ENCODE measurements around the gene PRPF38B. TPM values are rescaled to one million over a fixed set of nuclear protein-coding genes. Genes with fewer than 3 reads are reported as not detected.
A peak's percentile ranks its signal among the peaks of the same experiment; 100 is the strongest.

The PRPF38B gene
- total and polyA plus RNA-seq, 2 experiments from 2014 or later, result 40.5 to 86.4 TPM

DNA sequence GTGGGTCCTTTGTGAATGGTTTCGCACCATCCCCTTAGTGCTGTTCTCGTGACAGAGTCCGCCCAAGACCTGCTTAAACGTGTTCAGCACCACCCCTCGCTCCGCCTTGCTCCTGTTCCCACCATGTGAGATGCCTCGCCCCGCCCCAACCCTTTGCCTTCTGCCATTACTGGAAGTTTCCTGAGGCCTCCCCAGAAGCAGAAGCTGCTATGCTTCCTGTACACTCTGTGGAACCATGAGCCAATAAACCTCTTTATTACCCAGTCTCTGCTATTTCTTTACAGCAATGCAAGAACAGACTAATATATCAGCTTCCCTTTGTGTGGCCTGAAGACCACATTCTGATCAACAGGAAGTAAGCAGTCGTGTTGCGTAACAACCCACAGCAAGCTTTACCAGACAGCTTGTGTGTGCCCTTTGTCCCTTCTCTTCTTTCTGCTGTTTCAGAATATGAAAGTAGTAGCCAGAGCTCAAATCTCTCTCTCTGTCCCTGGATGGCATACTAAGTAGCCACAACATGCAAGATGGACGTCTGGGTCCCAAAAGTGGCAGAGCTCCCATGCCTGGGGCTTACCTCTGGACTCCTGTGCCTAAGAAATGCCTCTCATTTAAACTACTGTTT lies 45.4 kb upstream of the PRPF38B start:
- H4K20me1 ChIP-seq (replicated peaks; ENCODE audit: insufficient read depth), result no peaks in the 10 kb centered on the region
- no peak overlapping the region for H3K4me2 ChIP-seq
- H3K36me3 ChIP-seq (ENCODE audit: insufficient read depth), result no peaks in the 10 kb centered on the region
- peak overlapping the region; percentile 35; the same call in 1 of the 2 replicates for H3K27ac Mint-ChIP-seq
- H3K79me2 ChIP-seq (replicated peaks; ENCODE audit: insufficient read depth), result no peaks in the 10 kb centered on the region
- 0 out of 3 replicates have a peak, but pooled peaks cover under 1% of the 10 kb centered on the region for H3K36me3 Mint-ChIP-seq (ENCODE audit: low read depth)
- H3K27me3 Mint-ChIP-seq (ENCODE audit: insufficient read depth, low read depth, poor library complexity), result peaks cover 2% of the 10 kb centered on the region
- DNase-seq (ENCODE audit: low spot score) (no peak), ATAC-seq (no peak)
- TF ChIP-seq, protein P1, sequence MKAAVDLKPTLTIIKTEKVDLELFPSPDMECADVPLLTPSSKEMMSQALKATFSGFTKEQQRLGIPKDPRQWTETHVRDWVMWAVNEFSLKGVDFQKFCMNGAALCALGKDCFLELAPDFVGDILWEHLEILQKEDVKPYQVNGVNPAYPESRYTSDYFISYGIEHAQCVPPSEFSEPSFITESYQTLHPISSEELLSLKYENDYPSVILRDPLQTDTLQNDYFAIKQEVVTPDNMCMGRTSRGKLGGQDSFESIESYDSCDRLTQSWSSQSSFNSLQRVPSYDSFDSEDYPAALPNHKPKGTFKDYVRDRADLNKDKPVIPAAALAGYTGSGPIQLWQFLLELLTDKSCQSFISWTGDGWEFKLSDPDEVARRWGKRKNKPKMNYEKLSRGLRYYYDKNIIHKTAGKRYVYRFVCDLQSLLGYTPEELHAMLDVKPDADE (IDR thresholded peaks at IDR 0.05), result no peak
- TF ChIP-seq ZNF114 (CRISPR knock-in tag; IDR thresholded peaks at IDR 0.05) (no peak), NANOG (IDR thresholded peaks at IDR 0.05; ENCODE audit: borderline replicate concordance) (no peak), CREB1 (CRISPR knock-in tag; IDR thresholded peaks at IDR 0.05; ENCODE audit: low read depth) (no peak), EZH2 (IDR thresholded peaks at IDR 0.05; ENCODE audit: low read depth, unreplicated experiment) (no peak), STAT1 (IDR thresholded peaks at IDR 0.05; ENCODE audit: unreplicated experiment) (no peak), POLR2AphosphoS5 (IDR thresholded peaks at IDR 0.05; ENCODE audit: low read depth) (no peak)
- TF ChIP-seq, protein P2, sequence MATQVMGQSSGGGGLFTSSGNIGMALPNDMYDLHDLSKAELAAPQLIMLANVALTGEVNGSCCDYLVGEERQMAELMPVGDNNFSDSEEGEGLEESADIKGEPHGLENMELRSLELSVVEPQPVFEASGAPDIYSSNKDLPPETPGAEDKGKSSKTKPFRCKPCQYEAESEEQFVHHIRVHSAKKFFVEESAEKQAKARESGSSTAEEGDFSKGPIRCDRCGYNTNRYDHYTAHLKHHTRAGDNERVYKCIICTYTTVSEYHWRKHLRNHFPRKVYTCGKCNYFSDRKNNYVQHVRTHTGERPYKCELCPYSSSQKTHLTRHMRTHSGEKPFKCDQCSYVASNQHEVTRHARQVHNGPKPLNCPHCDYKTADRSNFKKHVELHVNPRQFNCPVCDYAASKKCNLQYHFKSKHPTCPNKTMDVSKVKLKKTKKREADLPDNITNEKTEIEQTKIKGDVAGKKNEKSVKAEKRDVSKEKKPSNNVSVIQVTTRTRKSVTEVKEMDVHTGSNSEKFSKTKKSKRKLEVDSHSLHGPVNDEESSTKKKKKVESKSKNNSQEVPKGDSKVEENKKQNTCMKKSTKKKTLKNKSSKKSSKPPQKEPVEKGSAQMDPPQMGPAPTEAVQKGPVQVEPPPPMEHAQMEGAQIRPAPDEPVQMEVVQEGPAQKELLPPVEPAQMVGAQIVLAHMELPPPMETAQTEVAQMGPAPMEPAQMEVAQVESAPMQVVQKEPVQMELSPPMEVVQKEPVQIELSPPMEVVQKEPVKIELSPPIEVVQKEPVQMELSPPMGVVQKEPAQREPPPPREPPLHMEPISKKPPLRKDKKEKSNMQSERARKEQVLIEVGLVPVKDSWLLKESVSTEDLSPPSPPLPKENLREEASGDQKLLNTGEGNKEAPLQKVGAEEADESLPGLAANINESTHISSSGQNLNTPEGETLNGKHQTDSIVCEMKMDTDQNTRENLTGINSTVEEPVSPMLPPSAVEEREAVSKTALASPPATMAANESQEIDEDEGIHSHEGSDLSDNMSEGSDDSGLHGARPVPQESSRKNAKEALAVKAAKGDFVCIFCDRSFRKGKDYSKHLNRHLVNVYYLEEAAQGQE (IDR thresholded peaks at IDR 0.05; ENCODE audit: unreplicated experiment), result no peak
- TF ChIP-seq, protein P3, sequence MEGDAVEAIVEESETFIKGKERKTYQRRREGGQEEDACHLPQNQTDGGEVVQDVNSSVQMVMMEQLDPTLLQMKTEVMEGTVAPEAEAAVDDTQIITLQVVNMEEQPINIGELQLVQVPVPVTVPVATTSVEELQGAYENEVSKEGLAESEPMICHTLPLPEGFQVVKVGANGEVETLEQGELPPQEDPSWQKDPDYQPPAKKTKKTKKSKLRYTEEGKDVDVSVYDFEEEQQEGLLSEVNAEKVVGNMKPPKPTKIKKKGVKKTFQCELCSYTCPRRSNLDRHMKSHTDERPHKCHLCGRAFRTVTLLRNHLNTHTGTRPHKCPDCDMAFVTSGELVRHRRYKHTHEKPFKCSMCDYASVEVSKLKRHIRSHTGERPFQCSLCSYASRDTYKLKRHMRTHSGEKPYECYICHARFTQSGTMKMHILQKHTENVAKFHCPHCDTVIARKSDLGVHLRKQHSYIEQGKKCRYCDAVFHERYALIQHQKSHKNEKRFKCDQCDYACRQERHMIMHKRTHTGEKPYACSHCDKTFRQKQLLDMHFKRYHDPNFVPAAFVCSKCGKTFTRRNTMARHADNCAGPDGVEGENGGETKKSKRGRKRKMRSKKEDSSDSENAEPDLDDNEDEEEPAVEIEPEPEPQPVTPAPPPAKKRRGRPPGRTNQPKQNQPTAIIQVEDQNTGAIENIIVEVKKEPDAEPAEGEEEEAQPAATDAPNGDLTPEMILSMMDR (conservative IDR thresholded peaks at IDR 0.05; ENCODE audit: low read depth in 2 of 2), result no peak
- peak overlapping the region; percentile 78; the same call in 1 of the 2 replicates for H2AFZ ChIP-seq
- no peak overlapping the region for H3K4me3 Mint-ChIP-seq
- no peak overlapping the region for H3K27ac ChIP-seq (ENCODE audit: low read depth)
- H3K9me2 ChIP-seq (ENCODE audit: insufficient read depth), result no peaks in the 10 kb centered on the region
- H3F3A ChIP-seq (replicated peaks; ENCODE audit: low read depth), result no peaks in the 10 kb centered on the region
- H3K9me3 Mint-ChIP-seq, result no peaks in the 10 kb centered on the region; the same call in 2 of the 3 replicates
- no peak overlapping the region for H3K4me3 ChIP-seq
- H3K4me1 Mint-ChIP-seq, result peaks cover 9% of the 10 kb centered on the region
- no peaks in the 10 kb centered on the region for H3K4me1 ChIP-seq (ENCODE audit: insufficient read depth)
- no peaks in the 10 kb centered on the region for H3K27me3 ChIP-seq (ENCODE audit: insufficient read depth)
